ENCODE measurements around the gene USF2.

Gene USF2

GRCh38 chr19:35241417-35241816 lies 27.3 kb upstream of the USF2 start:
- DNase-seq (ENCODE audit: low read depth in 3 of 3): no peak

GRCh38 chr19:35246466-35247092 lies 22.2 kb upstream of the USF2 start:
- DNase-seq (ENCODE audit: low read depth in 3 of 3): no peak

- peak in 2 of 3 donors; percentile 30 to 48 for DNase-seq (ENCODE audit: low read depth in 3 of 3)
Measured at GRCh38 chr19:35247526-35248309, 21.0 kb upstream of the USF2 start.

- DNase-seq (ENCODE audit: low read depth in 3 of 3): peak; percentile 35 to 57 (median 48)
Measured at GRCh38 chr19:35248310-35249145, 20.2 kb upstream of the USF2 start, which contains the start of gene LSR. Gene LSR (plus strand): TSS chr19:35249002. CDS start chr19:35249023, 21 bp downstream.

GRCh38 chr19:35249146-35249847 lies 19.5 kb upstream of the USF2 start:
- no peak for DNase-seq (ENCODE audit: low read depth in 3 of 3)

GRCh38 chr19:35249848-35250711 lies 18.7 kb upstream of the USF2 start:
- DNase-seq (ENCODE audit: low read depth in 3 of 3): no peak

GRCh38 chr19:35251456-35251855 lies 17.3 kb upstream of the USF2 start:
- DNase-seq (ENCODE audit: low read depth in 3 of 3): no peak

GRCh38 chr19:35253316-35254286 lies 15.2 kb upstream of the USF2 start:
- DNase-seq (ENCODE audit: low read depth in 3 of 3): no peak

GRCh38 chr19:35254341-35255297 lies 14.1 kb upstream of the USF2 start:
- no peak for DNase-seq (ENCODE audit: low read depth in 3 of 3)

- no peak for DNase-seq (ENCODE audit: low read depth in 3 of 3)
Measured at GRCh38 chr19:35256566-35256965, 12.2 kb upstream of the USF2 start.

- no peak for DNase-seq (ENCODE audit: low read depth in 3 of 3)
Measured at GRCh38 chr19:35257113-35257461, 11.7 kb upstream of the USF2 start.

GRCh38 chr19:35260694-35261304 lies 8.0 kb upstream of the USF2 start:
- DNase-seq (ENCODE audit: low read depth in 3 of 3): no peak

GRCh38 chr19:35261356-35262100 lies 7.2 kb upstream of the USF2 start:
- no peak for DNase-seq (ENCODE audit: low read depth in 3 of 3)

GRCh38 chr19:35262101-35262761 lies 6.5 kb upstream of the USF2 start:
- DNase-seq (ENCODE audit: low read depth in 3 of 3): no peak

- DNase-seq (ENCODE audit: low read depth in 3 of 3): no peak
Measured at GRCh38 chr19:35264268-35265125, 4.3 kb upstream of the USF2 start.
